ENCODE measurements around the gene GNE.

GNE gene

GRCh38 chr9:36282275-36282674, 24.0 kb upstream of the GNE start:
- H3K27me3 ChIP-seq (ENCODE audit: control insufficient read depth, insufficient read depth, low read length) = no peaks in the 10 kb centered on the region
- no peak overlapping the region for H3K9ac ChIP-seq
- no peaks in the 10 kb centered on the region for H3K4me1 ChIP-seq
- H3K36me3 ChIP-seq (ENCODE audit: control insufficient read depth, insufficient read depth, low read length) = no peaks in the 10 kb centered on the region
- no peaks in the 10 kb centered on the region for H3K9me3 ChIP-seq (ENCODE audit: control insufficient read depth, low read length)
- no peak overlapping the region for H3K27ac ChIP-seq
- TF ChIP-seq CTCF (IDR thresholded peaks at IDR 0.05) = no peak
- H3K79me2 ChIP-seq = no peaks in the 10 kb centered on the region
- no peak overlapping the region for H3K4me2 ChIP-seq (ENCODE audit: low read length)
- H3K4me3 ChIP-seq (ENCODE audit: low read depth, low read length) = no peak overlapping the region
- no peak overlapping the region for H2AFZ ChIP-seq

- no peak for TF ChIP-seq CTCF (IDR thresholded peaks at IDR 0.05)
- no peak overlapping the region for H3K4me3 ChIP-seq (ENCODE audit: low read depth, low read length)
- H3K36me3 ChIP-seq (ENCODE audit: control insufficient read depth, insufficient read depth, low read length) = no peaks in the 10 kb centered on the region
- H3K4me2 ChIP-seq (ENCODE audit: low read length) = no peak overlapping the region
- H3K9me3 ChIP-seq (ENCODE audit: control insufficient read depth, low read length) = no peaks in the 10 kb centered on the region
- H3K4me1 ChIP-seq = no peaks in the 10 kb centered on the region
- H3K27me3 ChIP-seq (ENCODE audit: control insufficient read depth, insufficient read depth, low read length) = no peaks in the 10 kb centered on the region
- H3K79me2 ChIP-seq = no peaks in the 10 kb centered on the region
- no peak overlapping the region for H2AFZ ChIP-seq
- no peak overlapping the region for H3K9ac ChIP-seq
- no peak overlapping the region for H3K27ac ChIP-seq
Observed at GRCh38 chr9:36280989-36281388, 22.7 kb upstream of the GNE start.

GRCh38 chr9:36278243-36278642, 20.0 kb upstream of the GNE start:
- Histone ChIP-seq H3K4me1 (no peaks in the 10 kb centered on the region), H3K9me3 (ENCODE audit: control insufficient read depth, low read length) (no peaks in the 10 kb centered on the region), H2AFZ (no peak overlapping the region), H3K79me2 (no peaks in the 10 kb centered on the region), H3K27me3 (ENCODE audit: control insufficient read depth, insufficient read depth, low read length) (no peaks in the 10 kb centered on the region), H3K4me2 (ENCODE audit: low read length) (no peak overlapping the region), H3K4me3 (ENCODE audit: low read depth, low read length) (no peak overlapping the region), H3K9ac (no peak overlapping the region), H3K27ac (no peak overlapping the region), H3K36me3 (ENCODE audit: control insufficient read depth, insufficient read depth, low read length) (no peaks in the 10 kb centered on the region)
- no peak for TF ChIP-seq CTCF (IDR thresholded peaks at IDR 0.05)

- peaks cover 2% of the 10 kb centered on the region for H3K4me1 ChIP-seq
- no peaks in the 10 kb centered on the region for H3K9me3 ChIP-seq (ENCODE audit: control insufficient read depth, low read length)
- TF ChIP-seq CTCF (IDR thresholded peaks at IDR 0.05) = no peak
- no peak overlapping the region for H3K9ac ChIP-seq
- H3K4me2 ChIP-seq (ENCODE audit: low read length) = no peak overlapping the region
- peak overlapping the region; percentile 33 for H2AFZ ChIP-seq
- no peaks in the 10 kb centered on the region for H3K36me3 ChIP-seq (ENCODE audit: control insufficient read depth, insufficient read depth, low read length)
- H3K27ac ChIP-seq = no peak overlapping the region
- no peak overlapping the region for H3K4me3 ChIP-seq (ENCODE audit: low read depth, low read length)
- H3K27me3 ChIP-seq (ENCODE audit: control insufficient read depth, insufficient read depth, low read length) = no peaks in the 10 kb centered on the region
- no peaks in the 10 kb centered on the region for H3K79me2 ChIP-seq
Observed at GRCh38 chr9:36276781-36277181, 18.5 kb upstream of the GNE start.

- Histone ChIP-seq H3K4me2 (ENCODE audit: low read length) (no peak overlapping the region), H3K27ac (no peak overlapping the region), H3K36me3 (ENCODE audit: control insufficient read depth, insufficient read depth, low read length) (no peaks in the 10 kb centered on the region), H3K4me1 (peaks cover 2% of the 10 kb centered on the region), H2AFZ (peak overlapping the region; percentile 33), H3K4me3 (ENCODE audit: low read depth, low read length) (no peak overlapping the region), H3K79me2 (no peaks in the 10 kb centered on the region), H3K27me3 (ENCODE audit: control insufficient read depth, insufficient read depth, low read length) (no peaks in the 10 kb centered on the region), H3K9me3 (ENCODE audit: control insufficient read depth, low read length) (no peaks in the 10 kb centered on the region), H3K9ac (no peak overlapping the region)
- TF ChIP-seq CTCF (IDR thresholded peaks at IDR 0.05) = no peak
Observed at GRCh38 chr9:36276254-36276653, 18.0 kb upstream of the GNE start.

All from parathyroid adenoma (tissue), 2 donors.